SH-SY5Y (cell line): Measurements from ENCODE around the gene LTV1.

ENCODE experiments used
- GATA2 ChIP-seq: IDR thresholded peaks from 2 replicates; pipeline ENCODE4 v1.6.1; 2011; ENCODE audit warnings: mild to moderate bottlenecking, low read depth, low read length
- GATA3 ChIP-seq: IDR thresholded peaks from 2 replicates; pipeline ENCODE4 v1.6.1; 2011; ENCODE audit warnings: low read depth, mild to moderate bottlenecking, low read length, moderate library complexity

LTV1 gene

DNA sequence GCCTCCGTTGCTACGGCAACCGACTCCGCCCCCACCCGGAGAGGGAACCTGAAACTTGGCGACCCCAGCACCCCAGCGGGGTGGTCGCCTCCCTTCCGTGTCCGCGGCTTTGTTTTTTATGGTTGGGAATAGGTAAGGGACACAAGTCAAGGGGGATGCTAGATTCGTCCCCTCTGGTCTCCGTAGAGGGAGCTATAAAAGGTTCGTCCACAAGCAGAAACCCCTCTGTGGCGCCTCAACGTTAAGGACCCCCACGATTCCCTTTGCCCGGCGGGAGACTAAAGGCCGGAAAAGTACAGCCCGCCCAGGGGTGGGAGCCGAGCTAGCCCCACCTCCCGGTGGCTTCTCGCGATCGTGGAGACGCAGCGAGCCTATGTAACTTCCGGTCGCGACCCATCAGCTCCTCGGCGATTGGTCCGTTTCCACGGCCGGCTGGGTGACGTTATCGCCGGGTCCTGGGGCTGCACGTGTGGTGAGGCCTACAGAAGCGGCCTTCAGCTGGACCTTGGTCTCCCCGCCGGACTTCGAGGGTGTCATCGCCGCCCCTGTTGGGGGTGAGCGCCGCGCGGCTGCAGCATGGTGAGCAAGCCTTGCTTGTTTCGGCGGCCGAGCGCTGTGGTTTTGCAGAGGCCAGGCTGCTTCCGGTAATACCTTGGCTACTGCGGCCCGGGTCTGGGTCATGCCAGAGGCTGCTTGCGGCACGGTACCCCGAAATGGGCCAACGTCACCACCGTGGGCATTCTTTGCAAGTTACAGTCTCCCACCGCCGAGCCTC lies at the start of gene LTV1:
Gene LTV1 (plus strand): TSS at position 437 of the 775 bp plus-strand sequence. CDS start 140 bp downstream, at position 577.
- TF ChIP-seq GATA3 (no peak), GATA2 (0 out of 2 replicates have a peak, but pooled peaks have one; percentile 30)

GRCh38 chr6:143802833-143803565 lies 40.1 kb upstream of the LTV1 start:
- no peak for TF ChIP-seq GATA3
- no peak for TF ChIP-seq GATA2

DNA sequence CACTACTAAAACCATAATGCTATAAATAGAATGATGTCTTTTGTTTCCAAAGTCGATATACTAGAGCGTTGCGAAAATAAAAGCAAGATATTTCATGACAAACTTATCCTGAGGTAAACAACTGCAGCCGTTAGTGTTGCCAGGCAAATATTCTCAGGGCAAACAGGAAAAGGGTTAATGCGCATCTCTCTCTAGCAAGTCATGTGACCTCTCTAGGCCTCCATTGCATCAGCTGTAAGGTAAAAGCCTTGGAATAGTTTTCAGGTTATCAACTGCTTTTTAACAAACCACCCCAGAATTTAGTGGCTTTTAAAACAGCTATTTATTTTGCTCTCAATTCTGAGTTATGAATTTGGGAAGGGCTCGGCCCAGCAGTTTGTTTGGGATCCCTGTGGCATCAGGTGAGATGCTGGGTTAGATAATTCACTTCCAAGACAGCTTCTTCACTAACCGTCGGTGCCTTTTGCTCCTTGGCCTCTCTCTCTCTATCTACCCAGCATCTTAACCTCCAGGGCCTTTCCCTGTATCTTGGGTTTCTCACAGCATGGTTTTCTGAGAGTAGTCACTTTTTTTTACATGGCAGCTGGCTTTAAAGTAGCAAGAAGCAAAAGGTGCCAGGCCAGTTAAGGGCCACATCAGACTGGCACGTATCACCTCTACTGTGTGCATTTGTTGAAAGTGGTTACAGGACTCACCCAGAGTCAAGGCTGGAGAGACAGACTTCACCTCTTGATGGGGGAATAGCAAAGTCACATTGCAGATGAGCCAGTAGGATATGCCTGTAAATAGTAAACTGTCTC lies 39.2 kb upstream of the LTV1 start:
- TF ChIP-seq GATA2 (no peak), GATA3 (no peak)

- TF ChIP-seq GATA3 = no peak
- TF ChIP-seq GATA2 = no peak
Observed at GRCh38 chr6:143804835-143805239, 38.3 kb upstream of the LTV1 start.

DNA sequence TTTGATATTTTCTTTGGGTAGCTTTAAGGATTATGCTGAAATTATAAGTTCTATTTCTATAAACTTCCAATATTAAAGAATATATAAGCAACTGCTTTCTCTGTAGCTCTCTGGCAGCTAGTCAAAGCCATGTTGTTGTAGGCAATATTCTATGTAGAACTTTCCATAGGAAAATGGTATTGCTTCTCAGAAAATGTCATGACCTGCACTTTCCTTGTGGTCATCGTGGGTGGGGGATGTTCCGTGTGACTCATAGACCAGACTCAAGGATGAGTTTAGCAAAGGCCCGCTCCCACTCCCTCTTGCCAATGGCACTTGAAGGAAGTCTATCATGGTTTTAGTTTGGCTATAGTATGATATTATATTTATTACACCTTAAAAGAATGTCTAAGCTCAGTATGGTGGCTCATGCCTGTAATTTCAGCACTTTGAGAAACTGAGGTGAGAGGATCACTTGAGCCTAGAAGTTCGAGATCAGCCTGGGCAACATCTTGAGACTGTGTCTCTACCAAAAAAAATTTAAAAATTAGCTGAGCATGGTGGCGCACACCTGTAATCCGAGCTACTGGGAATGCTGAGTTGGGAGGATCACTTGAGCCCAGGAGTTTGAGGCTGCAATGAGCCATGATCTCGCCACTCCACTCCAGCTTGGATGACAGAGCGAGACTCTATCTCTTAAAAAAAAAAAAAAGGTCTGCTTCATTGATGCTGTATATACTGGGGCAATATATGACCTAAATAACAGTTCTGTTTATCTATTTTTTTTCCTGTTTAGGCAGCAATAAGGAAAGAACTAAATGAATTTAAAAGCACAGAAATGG lies 36.6 kb upstream of the LTV1 start:
- TF ChIP-seq GATA2 = no peak
- no peak for TF ChIP-seq GATA3

DNA sequence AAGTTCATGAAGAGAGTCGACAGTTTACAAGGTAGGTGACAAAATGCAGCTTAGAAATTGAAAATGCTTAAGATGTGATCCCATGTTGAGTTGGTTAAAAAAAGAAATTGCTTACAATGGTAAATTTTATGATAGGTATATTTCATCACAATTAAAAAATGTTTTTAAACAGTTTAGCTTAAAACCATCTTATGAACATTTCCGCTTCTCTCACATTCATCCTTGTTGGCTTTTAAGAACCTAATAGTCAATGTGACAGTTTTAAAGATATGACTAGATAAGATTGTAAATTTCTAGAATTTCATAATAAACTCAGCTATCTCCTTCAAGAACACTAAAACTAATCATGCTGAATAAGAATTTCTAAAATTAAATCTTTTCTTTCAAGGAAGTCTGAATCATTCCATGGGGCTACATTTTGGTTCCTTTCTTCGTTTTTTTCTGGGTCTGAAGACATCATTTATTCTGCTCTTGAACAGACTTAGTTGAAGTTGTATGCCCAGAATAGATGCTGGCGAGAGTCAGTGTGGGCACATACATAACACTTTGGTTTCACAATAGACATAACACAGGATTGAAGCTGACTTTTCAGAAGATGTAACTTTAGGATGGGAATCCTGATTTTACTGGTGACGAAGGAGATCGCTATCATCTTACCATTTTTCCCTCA lies 35.9 kb upstream of the LTV1 start:
- TF ChIP-seq GATA3 (no peak), GATA2 (no peak)

GRCh38 chr6:143810745-143811144 lies 32.4 kb upstream of the LTV1 start:
- TF ChIP-seq GATA3 (no peak), GATA2 (no peak)

- TF ChIP-seq GATA3 = no peak
- TF ChIP-seq GATA2 = no peak
Observed at GRCh38 chr6:143811501-143812157, 31.5 kb upstream of the LTV1 start.

- TF ChIP-seq GATA3 (no peak), GATA2 (no peak)
Observed at GRCh38 chr6:143817621-143818020, 25.5 kb upstream of the LTV1 start.

DNA sequence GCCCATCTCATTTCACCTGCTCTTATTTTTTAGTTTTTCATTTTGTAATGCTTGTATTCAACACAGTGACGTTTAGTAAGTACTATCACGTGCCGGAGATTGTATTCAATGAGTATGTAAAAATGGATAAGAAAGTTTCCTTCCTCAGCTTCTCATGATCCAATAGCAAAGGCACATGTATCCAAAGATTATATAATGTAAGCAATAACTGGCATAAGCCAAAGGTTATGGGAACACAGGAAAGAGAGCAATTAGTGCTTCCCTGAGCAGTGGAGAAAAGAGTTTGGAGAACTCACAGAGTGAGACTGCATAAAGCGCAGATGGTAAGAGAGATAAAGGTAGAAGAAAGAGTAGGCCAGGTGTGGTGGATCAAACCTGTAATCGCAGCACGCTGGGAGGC lies 21.8 kb upstream of the LTV1 start:
- TF ChIP-seq GATA2 (no peak), GATA3 (no peak)

GRCh38 chr6:143822584-143823024 lies 20.5 kb upstream of the LTV1 start:
- TF ChIP-seq GATA2 (no peak), GATA3 (no peak)

- TF ChIP-seq GATA2 (no peak), GATA3 (no peak)
Observed at GRCh38 chr6:143823548-143823947, 19.6 kb upstream of the LTV1 start.

GRCh38 chr6:143828572-143828971 lies 14.6 kb upstream of the LTV1 start:
- TF ChIP-seq GATA2 (no peak), GATA3 (no peak)
